Fibroblast of villous mesenchyme (primary cell): ENCODE results near the gene GOLGA6C. TPM values are rescaled to one million over a fixed set of nuclear protein-coding genes. Genes with fewer than 3 reads are reported as not detected.
"Not testable (repeated sequence)": the region's sequence is repeated elsewhere in the genome, so short reads cannot be mapped to it uniquely, and the experiment has no call there.

Experiments
- DNase-seq: peaks from one replicate; pipeline ENCODE4 v3.0.0-alpha.2; 2010; ENCODE audit warnings: low read depth
- H3K4me3 ChIP-seq: 2 replicates; pipeline ENCODE4 v1.5.1; 2011; ENCODE audit warnings: low read depth, mild to moderate bottlenecking, low read length
- small RNA-seq: library from RNA; depleted of rRNA; stranded (forward); fragments of <200 nt; gene quantifications from one replicate; pipeline ENCODE3, GENCODE V24; 2012
- total RNA-seq: library from RNA; depleted of rRNA; stranded (reverse); fragments of >200 nt; gene quantifications from 2 replicates; pipeline ENCODE4 v1.2.3, GENCODE V29; 2012
- TF ChIP-seq, protein P1 (sequence below): IDR thresholded peaks from 2 replicates; pipeline ENCODE4 v1.5.1; 2012; ENCODE audit warnings: low read depth, mild to moderate bottlenecking, low read length; ENCODE audit not compliant: insufficient read depth

The GOLGA6C gene
- total RNA-seq, 1 donor, result not detected

DNA sequence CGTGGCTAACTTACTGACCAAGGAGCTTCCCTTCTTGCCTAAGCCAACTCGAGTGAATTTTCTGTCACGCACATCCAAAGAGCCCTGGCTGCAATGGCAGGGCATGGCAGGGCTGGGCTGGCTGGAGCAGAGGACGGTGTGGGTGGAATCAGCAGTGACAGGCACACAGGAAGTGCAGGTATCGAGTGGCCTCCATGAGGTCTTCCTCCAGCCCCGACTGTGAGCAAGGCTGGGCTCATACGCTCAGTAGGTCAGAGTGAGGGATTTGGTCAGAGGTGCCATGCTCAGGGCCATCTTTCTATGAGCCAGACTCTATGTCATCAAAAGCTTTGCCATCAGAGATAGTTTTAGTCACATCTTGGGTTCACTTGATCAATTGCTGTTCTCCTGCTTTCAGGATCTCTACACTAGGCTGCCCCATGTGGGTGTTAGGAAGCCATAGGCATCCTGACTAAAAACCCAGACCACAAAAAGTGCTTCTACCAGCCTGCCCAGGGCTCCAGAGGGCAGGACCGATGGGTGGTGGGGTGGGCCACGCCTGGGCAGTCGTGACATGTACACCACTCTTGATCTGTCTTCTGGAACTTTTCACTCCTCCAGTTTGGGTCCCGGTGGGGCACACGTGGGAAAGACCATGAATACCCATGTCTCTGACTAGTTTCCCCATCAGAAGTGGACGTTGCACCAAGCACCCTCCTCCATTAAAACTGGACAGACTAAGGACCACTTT, 55.1 kb downstream of the GOLGA6C start:
- DNase-seq, result no peak
- TF ChIP-seq, protein P1, sequence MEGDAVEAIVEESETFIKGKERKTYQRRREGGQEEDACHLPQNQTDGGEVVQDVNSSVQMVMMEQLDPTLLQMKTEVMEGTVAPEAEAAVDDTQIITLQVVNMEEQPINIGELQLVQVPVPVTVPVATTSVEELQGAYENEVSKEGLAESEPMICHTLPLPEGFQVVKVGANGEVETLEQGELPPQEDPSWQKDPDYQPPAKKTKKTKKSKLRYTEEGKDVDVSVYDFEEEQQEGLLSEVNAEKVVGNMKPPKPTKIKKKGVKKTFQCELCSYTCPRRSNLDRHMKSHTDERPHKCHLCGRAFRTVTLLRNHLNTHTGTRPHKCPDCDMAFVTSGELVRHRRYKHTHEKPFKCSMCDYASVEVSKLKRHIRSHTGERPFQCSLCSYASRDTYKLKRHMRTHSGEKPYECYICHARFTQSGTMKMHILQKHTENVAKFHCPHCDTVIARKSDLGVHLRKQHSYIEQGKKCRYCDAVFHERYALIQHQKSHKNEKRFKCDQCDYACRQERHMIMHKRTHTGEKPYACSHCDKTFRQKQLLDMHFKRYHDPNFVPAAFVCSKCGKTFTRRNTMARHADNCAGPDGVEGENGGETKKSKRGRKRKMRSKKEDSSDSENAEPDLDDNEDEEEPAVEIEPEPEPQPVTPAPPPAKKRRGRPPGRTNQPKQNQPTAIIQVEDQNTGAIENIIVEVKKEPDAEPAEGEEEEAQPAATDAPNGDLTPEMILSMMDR, result no peak
- H3K4me3 ChIP-seq, result no peak overlapping the region

DNA sequence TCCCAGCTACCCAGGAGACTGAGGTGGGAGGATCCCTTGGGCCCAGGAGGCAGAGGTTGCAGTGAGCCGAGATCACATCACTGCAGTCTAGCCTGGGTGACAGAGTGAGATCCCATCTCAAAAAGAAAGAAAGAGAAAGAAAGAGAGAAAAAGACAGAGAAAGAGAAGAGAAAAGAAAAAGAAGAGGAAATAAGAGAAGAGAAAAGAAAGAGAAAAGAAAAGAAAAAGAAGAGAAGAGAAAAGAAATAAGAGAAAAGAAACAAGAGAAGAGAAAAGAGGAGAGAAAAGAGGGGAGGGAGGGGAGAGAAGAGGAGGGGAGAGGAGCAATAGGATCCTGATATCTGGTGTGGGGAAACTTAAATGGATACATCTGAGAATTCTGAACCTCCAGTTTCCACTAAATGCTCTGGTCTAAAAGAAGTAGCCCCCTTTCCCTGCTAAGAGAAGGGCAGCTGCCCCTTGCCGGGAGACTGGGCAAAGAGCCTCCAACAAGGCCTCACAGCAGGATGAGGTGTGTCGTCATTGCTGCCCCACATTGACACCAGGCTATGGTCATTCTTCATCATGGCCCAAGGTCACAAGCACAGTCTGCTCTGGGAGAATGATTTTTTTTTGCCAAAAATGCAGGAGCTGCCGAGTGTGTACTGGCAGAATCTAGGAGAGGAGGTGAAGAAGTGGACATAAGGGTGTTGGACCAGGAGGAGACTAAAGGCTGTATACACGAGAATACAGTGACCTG, 56.6 kb downstream of the GOLGA6C start:
- DNase-seq, result no peak
- TF ChIP-seq, protein P1, result no peak
- no peak overlapping the region for H3K4me3 ChIP-seq

DNA sequence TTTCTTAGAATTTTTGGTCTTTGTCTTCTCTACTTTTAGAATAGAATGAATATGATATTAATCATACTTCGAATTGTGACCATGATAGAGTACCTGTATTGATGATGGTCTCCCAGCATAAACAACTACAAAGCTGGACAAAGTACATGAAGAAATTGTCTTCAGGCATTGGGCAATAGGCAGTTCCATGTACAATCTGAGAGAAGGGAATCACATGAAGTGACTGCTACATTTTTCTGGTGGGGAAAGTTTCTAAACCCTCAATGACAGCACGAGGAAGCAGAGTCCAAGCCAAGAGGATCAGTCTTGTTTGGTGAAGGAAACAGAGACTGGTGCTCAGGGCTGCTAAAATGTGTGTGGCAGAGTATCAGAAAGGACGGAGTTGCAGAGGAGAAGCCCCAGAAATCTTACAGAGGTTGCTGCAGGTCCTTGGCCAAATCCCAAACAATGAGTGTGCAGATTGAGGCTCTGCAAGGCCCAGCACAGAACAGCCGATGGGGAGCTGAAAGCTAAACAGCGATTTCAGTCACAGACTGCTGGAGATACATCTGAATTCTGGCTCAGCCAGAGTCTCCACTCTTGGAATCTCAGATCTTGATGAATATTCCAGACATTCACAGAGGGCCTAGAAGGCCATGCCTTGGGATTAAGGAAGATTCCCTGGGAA, 61.2 kb downstream of the GOLGA6C start:
- not testable (repeated sequence) for DNase-seq, H3K4me3 ChIP-seq

Small RNAs within 50 kb of the gene (small RNA-seq; reads per million reads assigned to genes)
- gene AC068338.1, result not detected
- not detected for gene RN7SL327P
- gene RN7SL489P, result not detected

Other genes starting within 250 kb of the GOLGA6C start
- gene PPCDC, start 234.7 kb upstream of the GOLGA6C start, total RNA-seq, result 7.4 and 7.8 TPM in 2 replicates
- 8.1 and 9.1 TPM in 2 replicates for gene C15orf39, start 56.5 kb upstream of the GOLGA6C start, total RNA-seq
- gene GOLGA6D, start 24.5 kb downstream of the GOLGA6C start, total RNA-seq, result not detected in 2 replicates
- gene COMMD4, start 77.7 kb downstream of the GOLGA6C start, total RNA-seq, result 61.7 and 74.7 TPM in 2 replicates
- 3.2 and 4.3 TPM in 2 replicates for gene NEIL1, start 88.7 kb downstream of the GOLGA6C start, total RNA-seq
- gene MAN2C1, start 110.3 kb downstream of the GOLGA6C start, total RNA-seq, result 123 and 162 TPM in 2 replicates
- gene SIN3A, start 193.4 kb downstream of the GOLGA6C start, total RNA-seq, result 29.0 and 35.0 TPM in 2 replicates